Fibroblast of skin of left biceps (primary cell): ENCODE results near the gene MAP3K4.

Experiments used
- DNase-seq, 2 experiments: peaks; one replicate each; pipeline ENCODE4 v3.0.0-alpha.2; 2013; ENCODE audit warnings: low read depth in 2 of 2

The MAP3K4 gene

GRCh38 chr6:161080263-161080970 lies 88.8 kb downstream of the MAP3K4 start:
- no peak for DNase-seq

GRCh38 chr6:161082215-161082614 lies 90.6 kb downstream of the MAP3K4 start:
- DNase-seq, result no peak

- DNase-seq, result no peak
These were observed 93.7 kb downstream of the MAP3K4 start for GRCh38 chr6:161085246-161085645.

- DNase-seq, result no peak
These were observed 97.2 kb downstream of the MAP3K4 start for GRCh38 chr6:161088676-161089328.

- DNase-seq, result no peak
These were observed 99.6 kb downstream of the MAP3K4 start for GRCh38 chr6:161091151-161091550.

- peak; percentile 9 to 29 for DNase-seq
These were observed 100.6 kb downstream of the MAP3K4 start for GRCh38 chr6:161091972-161092701.

GRCh38 chr6:161094955-161095354 lies 103.4 kb downstream of the MAP3K4 start:
- DNase-seq, result no peak

- no peak for DNase-seq
These were observed 104.3 kb downstream of the MAP3K4 start for GRCh38 chr6:161095916-161096315.

- DNase-seq, result no peak
These were observed 108.5 kb downstream of the MAP3K4 start for GRCh38 chr6:161100072-161100471.

- no peak for DNase-seq
These were observed 109.9 kb downstream of the MAP3K4 start for GRCh38 chr6:161101517-161101916.

- DNase-seq, result no peak
These were observed 111.9 kb downstream of the MAP3K4 start for GRCh38 chr6:161103475-161103874.

- peak in 1 of 2 experiments; percentile 17 for DNase-seq
These were observed 113.4 kb downstream of the MAP3K4 start for GRCh38 chr6:161104966-161105365.

- no peak for DNase-seq
These were observed 113.8 kb downstream of the MAP3K4 start for GRCh38 chr6:161105408-161105807.

- DNase-seq, result no peak
These were observed 116.5 kb downstream of the MAP3K4 start for GRCh38 chr6:161107779-161108730.

GRCh38 chr6:161108916-161109315 lies 117.3 kb downstream of the MAP3K4 start:
- no peak for DNase-seq

- DNase-seq, result no peak
These were observed 117.8 kb downstream of the MAP3K4 start for GRCh38 chr6:161109366-161109765.

GRCh38 chr6:161110028-161110779 lies 118.6 kb downstream of the MAP3K4 start:
- DNase-seq, result no peak

- DNase-seq, result no peak
These were observed 119.7 kb downstream of the MAP3K4 start for GRCh38 chr6:161111261-161111660.

- no peak for DNase-seq
These were observed 123.9 kb downstream of the MAP3K4 start for GRCh38 chr6:161115468-161115867.

- no peak for DNase-seq
These were observed 125.0 kb downstream of the MAP3K4 start for GRCh38 chr6:161116554-161116953.

- DNase-seq, result no peak
These were observed 125.7 kb downstream of the MAP3K4 start for GRCh38 chr6:161117308-161117707.
